ENCODE measurements around the gene THEM4.

GRCh38 chr1:151839457-151840403 is 69.6 kb downstream of the THEM4 start, which contains the start of gene C2CD4D:
- TF ChIP-seq POLR2A (IDR thresholded peaks at IDR 0.05; ENCODE audit: control extremely low read depth in 1 of 2, low read depth in 2 of 2, low read length in 2 of 2) (peak; percentile 85 to 91), KDM5A (IDR thresholded peaks at IDR 0.05; ENCODE audit: low read length) (no peak), CTCF (IDR thresholded peaks at IDR 0.05; ENCODE audit: control extremely low read depth in 1 of 3, insufficient read depth in 1 of 3, low read depth in 1 of 3, low read length in 3 of 3) (peak; percentile 8 to 24 (median 15); a peak in 3 of 4 replicates), BRCA1 (IDR thresholded peaks at IDR 0.05; ENCODE audit: low read depth, low read length) (no peak), MAX (IDR thresholded peaks at IDR 0.05) (peak; percentile 84; the same call in 1 of the 2 replicates), EP300 (IDR thresholded peaks at IDR 0.05; ENCODE audit: borderline replicate concordance in 1 of 2, low read depth in 2 of 2, low read length in 2 of 2) (no peak), EZH2 (IDR thresholded peaks at IDR 0.05; ENCODE audit: low read depth, low read length, severe bottlenecking) (no peak), POLR2AphosphoS5 (IDR thresholded peaks at IDR 0.05; ENCODE audit: low read depth, low read length) (peak; percentile 89), CREB1 (IDR thresholded peaks at IDR 0.05) (no peak; the same call in none of the 2 replicates), YY1 (IDR thresholded peaks at IDR 0.05; ENCODE audit: low read depth, low read length) (no peak), RAD21 (IDR thresholded peaks at IDR 0.05 in 1 of 2, conservative IDR thresholded peaks at IDR 0.05 in 1 of 2; ENCODE audit: low read depth in 2 of 2, low read length in 2 of 2) (peak in 1 of 2 experiments; percentile 10; a peak in 1 of 4 replicates), CHD2 (IDR thresholded peaks at IDR 0.05; ENCODE audit: low read length) (no peak), KDM1A (IDR thresholded peaks at IDR 0.05; ENCODE audit: borderline replicate concordance, low read length) (no peak), SP2 (IDR thresholded peaks at IDR 0.05; ENCODE audit: low read length) (no peak)
